Subcutaneous abdominal adipose tissue (tissue), 5 donors: ENCODE results near the gene SLC25A1.
A peak's percentile ranks its signal among the peaks of the same experiment; 100 is the strongest.

Experiments used
- H3K27ac ChIP-seq: one replicate; pipeline ENCODE4 v1.7.0; 2013; ENCODE audit warnings: low read depth, mild to moderate bottlenecking, inconsistent platforms, low read length, moderate library complexity
- H3K27me3 ChIP-seq, 5 donors: one replicate each; pipeline ENCODE4 v1.7.0; 2013; ENCODE audit warnings: low read length in 5 of 5, inconsistent platforms in 1 of 5; ENCODE audit not compliant: control insufficient read depth in 5 of 5, insufficient read depth in 4 of 5
- H3K36me3 ChIP-seq, 5 donors: one replicate each; pipeline ENCODE4 v1.7.0; 2013; ENCODE audit warnings: low read length in 5 of 5; ENCODE audit not compliant: control insufficient read depth in 5 of 5, insufficient read depth in 5 of 5
- H3K4me1 ChIP-seq, 5 donors: one replicate each; pipeline ENCODE4 v1.7.0; 2013; ENCODE audit warnings: low read length in 5 of 5, mild to moderate bottlenecking in 3 of 5, moderate library complexity in 1 of 5; ENCODE audit not compliant: control insufficient read depth in 5 of 5, insufficient read depth in 5 of 5
- H3K4me3 ChIP-seq, 5 donors: one replicate each; pipeline ENCODE4 v1.7.0; 2013; ENCODE audit warnings: low read length in 5 of 5, low read depth in 1 of 5
- H3K9ac ChIP-seq, 5 donors: one replicate each; pipeline ENCODE4 v1.7.0; 2013; ENCODE audit warnings: low read length in 5 of 5, mild to moderate bottlenecking in 4 of 5, moderate library complexity in 3 of 5
- H3K9me3 ChIP-seq, 5 donors: one replicate each; pipeline ENCODE4 v1.7.0; 2013; ENCODE audit warnings: low read length in 5 of 5; ENCODE audit not compliant: control insufficient read depth in 5 of 5
- donor health status: healthy.
- donor health status: healthy.
- donor health status: healthy.
- donor health status: healthy.
- donor health status: healthy.

SLC25A1 gene

DNA sequence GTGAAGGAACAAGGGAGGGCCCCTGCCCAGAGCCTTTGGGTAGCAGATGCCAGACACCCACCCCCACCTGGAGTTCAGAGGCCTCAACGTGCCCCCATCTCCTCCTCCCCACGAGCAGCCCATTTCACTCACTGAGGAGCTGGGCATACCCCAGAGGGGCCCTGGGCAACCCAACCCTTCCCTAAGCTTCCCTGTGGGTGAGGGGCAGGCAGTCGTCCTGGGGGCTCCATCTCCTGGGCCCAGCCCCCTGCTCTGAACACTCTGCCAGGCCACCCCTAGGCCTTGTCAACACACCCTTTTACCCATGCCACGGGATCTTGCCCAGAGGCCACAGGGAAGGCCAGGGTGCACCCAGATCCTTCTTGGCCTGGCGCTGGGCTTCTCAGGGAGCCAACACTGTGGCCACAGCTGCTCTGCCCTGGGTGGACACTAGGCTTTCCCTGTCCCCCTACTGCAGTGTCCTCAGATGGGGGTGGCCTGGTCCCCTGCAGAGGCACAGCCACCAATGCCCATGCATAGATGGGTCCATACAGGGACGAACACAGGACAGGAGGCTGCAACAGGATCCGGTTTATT is 3.4 kb downstream of the SLC25A1 start:
- Histone ChIP-seq H3K9ac (no peak overlapping the region), H3K36me3 (peaks cover 0 to 14% (median 6%) of the 10 kb centered on the region in 5 donors), H3K4me1 (peaks cover 24 to 89% (median 82%) of the 10 kb centered on the region in 5 donors), H3K27ac (peak overlapping the region; percentile 82), H3K4me3 (no peak overlapping the region), H3K9me3 (no peaks in the 10 kb centered on the region), H3K27me3 (peaks cover 0 to 2% (median 1%) of the 10 kb centered on the region in 5 donors)

- H3K36me3 ChIP-seq = peaks cover 0 to 14% (median 6%) of the 10 kb centered on the region in 5 donors
- H3K27ac ChIP-seq = peak overlapping the region; percentile 82
- H3K27me3 ChIP-seq = peaks cover 4 to 9% (median 8%) of the 10 kb centered on the region in 5 donors
- no peak overlapping the region for H3K9ac ChIP-seq
- peak overlapping the region in 1 of 5 donors; percentile 11 for H3K4me3 ChIP-seq
- no peaks in the 10 kb centered on the region for H3K9me3 ChIP-seq
- peaks cover 24 to 91% (median 86%) of the 10 kb centered on the region in 5 donors for H3K4me1 ChIP-seq
Observed at GRCh38 chr22:19174106-19175025, 4.2 kb downstream of the SLC25A1 start.

DNA sequence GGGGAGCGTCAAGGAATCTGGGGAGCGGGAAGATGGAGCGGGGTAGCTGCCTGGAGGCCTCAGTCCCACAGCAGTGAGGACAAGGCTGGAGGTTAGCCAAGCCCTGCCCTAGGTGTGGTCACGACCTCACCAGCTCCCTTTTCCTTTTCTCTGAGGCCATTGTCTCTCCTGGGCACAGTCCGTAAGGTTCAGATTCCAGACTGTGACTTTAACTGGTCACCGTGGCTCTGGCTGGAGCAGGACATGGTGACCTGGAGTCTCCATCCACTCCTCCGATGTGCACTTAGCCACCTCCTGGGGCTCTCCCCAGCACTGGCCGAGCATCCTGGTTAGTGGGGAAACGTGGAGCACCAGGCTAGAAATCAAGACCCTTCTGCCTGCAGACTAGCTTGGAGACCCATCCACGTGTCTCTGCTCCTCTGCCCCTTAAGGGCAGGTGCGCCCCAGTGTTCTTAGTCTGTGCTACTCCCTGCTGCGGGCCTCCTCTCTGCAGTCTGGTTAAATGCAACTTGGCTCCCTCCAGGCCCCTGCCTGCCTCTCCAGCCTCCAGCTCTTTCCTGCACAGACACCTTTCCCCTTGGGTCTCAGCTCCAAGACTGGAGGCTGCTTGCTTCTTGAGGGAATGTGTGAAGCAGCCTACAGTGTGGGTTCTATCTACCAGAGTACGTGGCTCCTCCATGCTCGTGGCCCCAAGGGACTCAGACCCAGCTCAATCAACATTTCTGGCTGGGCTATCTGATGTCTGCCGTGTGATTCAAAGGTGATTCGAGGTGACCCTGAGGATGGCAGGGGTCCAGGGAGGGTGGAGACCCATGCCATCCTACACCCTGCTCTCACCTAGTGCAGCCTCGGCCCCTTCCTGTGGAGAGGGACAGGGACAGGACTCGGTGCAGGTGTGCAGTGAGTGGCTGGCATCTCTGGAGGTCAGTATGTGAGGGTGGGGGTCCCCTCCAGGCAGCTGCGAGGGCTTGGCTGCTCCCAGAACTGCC is 5.2 kb downstream of the SLC25A1 start:
- H3K9ac ChIP-seq = peak overlapping the region in 3 of 5 donors; percentile 57 to 96 (median 95)
- H3K27ac ChIP-seq = peak overlapping the region; percentile 85
- H3K36me3 ChIP-seq = peaks cover 0 to 14% (median 6%) of the 10 kb centered on the region in 5 donors
- no peaks in the 10 kb centered on the region for H3K9me3 ChIP-seq
- peak overlapping the region in 3 of 5 donors; percentile 4 to 90 (median 86) for H3K4me3 ChIP-seq
- peaks cover 13 to 19% (median 18%) of the 10 kb centered on the region in 5 donors for H3K27me3 ChIP-seq
- peaks cover 24 to 90% (median 84%) of the 10 kb centered on the region in 5 donors for H3K4me1 ChIP-seq

- Histone ChIP-seq H3K4me3 (peak overlapping the region; percentile 81 to 90 (median 86)), H3K9ac (peak overlapping the region; percentile 57 to 98 (median 95)), H3K27ac (peak overlapping the region; percentile 85), H3K36me3 (peaks cover 0 to 14% (median 6%) of the 10 kb centered on the region in 5 donors), H3K27me3 (peaks cover 22 to 28% (median 26%) of the 10 kb centered on the region in 5 donors), H3K9me3 (no peaks in the 10 kb centered on the region), H3K4me1 (peaks cover 24 to 81% (median 79%) of the 10 kb centered on the region in 5 donors)
Observed at GRCh38 chr22:19172213-19173046, 6.1 kb downstream of the SLC25A1 start.

- peak overlapping the region in 4 of 5 donors; percentile 6 to 47 (median 22) for H3K4me3 ChIP-seq
- peaks cover 0 to 2% (median 0%) of the 10 kb centered on the region in 5 donors for H3K36me3 ChIP-seq
- H3K9me3 ChIP-seq = no peaks in the 10 kb centered on the region
- H3K27me3 ChIP-seq = peaks cover 29 to 38% (median 37%) of the 10 kb centered on the region in 5 donors
- H3K27ac ChIP-seq = no peak overlapping the region
- H3K4me1 ChIP-seq = peaks cover 24 to 56% (median 55%) of the 10 kb centered on the region in 5 donors
- H3K9ac ChIP-seq = peak overlapping the region in 3 of 5 donors; percentile 26 to 65 (median 30)
Observed at GRCh38 chr22:19169947-19170318, 8.6 kb downstream of the SLC25A1 start.

DNA sequence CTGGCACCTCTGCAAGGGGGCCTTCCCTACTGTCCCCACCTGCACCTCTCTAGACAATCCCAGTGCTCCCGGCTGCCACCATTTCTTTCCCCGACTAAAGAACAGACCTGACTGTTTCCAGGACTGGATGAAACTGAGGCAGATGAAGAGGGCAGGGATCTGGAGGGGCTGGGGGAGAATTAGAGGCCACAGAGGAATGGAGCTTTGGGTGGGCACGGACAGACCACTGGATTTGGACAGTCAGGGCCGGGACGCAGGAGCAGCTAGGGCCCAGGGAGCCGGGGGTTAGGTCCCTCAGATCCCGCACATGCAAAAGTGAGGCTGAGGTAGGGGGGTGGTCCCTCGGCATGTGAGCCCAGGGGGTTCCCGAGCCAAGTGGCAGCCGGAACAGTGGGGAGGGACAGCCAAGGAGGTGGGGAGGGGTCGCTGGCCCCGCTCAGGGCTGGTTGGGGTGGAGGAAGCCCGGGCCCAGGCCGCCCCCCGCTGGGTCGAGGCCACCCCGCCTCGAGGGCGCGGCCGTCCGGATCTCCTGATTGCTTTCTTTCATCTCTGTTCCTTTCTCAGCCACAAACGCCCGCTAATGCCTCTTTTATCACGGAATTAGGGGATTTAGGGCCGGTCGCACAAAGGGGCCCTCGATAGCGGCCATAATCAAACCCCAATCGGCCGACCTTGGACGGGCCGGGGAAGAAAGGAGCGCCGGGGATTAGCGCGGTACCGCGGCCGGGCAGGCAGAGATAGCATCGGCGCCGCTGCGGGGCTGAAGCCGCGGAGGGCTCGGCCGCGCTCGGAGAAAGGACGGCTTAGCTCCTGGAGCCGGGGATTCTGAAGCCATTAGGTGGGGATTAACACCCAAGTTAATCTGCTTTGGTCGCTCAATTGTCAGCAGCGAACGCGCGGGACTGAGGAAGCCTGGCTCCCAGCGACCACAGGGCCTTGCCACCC is 9.3 kb downstream of the SLC25A1 start:
- Histone ChIP-seq H3K27me3 (peaks cover 29 to 38% (median 37%) of the 10 kb centered on the region in 5 donors), H3K27ac (no peak overlapping the region), H3K36me3 (peaks cover 0 to 2% (median 0%) of the 10 kb centered on the region in 5 donors), H3K9me3 (no peaks in the 10 kb centered on the region), H3K9ac (peak overlapping the region in 3 of 5 donors; percentile 26 to 65 (median 30)), H3K4me1 (peaks cover 19 to 49% (median 48%) of the 10 kb centered on the region in 5 donors), H3K4me3 (peak overlapping the region in 4 of 5 donors; percentile 6 to 47 (median 22))

DNA sequence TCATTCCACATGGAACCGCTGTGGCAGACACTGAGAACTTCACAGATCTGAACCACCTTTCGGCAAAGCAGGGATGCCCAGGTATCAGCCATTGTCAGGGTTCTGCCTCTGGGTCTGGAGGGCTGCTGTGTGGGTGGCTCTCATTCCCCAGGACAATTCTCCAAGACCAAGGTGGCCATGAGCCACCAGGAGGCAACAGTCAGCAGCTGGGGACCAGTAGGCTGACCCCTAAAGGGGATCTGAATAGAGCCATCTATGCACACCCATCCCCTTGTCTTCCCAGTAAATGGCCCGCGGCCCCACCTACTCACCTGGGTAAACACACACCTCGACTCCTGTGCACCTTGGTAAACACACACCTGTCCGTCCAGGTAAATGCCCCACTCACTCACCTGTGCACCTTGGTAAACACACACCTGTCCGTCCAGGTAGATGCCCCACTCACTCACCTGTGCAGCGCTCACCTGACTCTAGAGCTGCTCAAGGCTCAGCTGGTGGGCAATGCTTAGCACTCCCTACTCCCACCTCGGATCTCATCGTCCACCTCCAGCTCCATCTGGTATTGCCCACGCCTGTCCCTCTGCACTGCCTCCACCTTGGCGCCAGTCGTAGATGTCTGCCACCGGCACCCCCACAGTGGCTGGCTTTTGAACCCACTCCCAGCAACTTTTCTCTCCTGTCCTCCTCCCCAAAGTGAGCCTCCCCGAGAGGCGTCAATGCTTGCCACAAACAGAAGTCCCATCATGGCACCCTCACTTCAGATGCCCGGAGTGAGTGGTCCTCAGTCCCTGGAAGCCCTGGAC is 10.2 kb downstream of the SLC25A1 start:
- peaks cover 10 to 39% (median 38%) of the 10 kb centered on the region in 5 donors for H3K4me1 ChIP-seq
- no peaks in the 10 kb centered on the region for H3K36me3 ChIP-seq
- H3K27me3 ChIP-seq = peaks cover 29 to 38% (median 37%) of the 10 kb centered on the region in 5 donors
- H3K9me3 ChIP-seq = no peaks in the 10 kb centered on the region
- H3K27ac ChIP-seq = no peak overlapping the region
- no peak overlapping the region for H3K4me3 ChIP-seq
- H3K9ac ChIP-seq = no peak overlapping the region
